ENCODE results near the gene DDX1. TPM values are rescaled to one million over a fixed set of nuclear protein-coding genes. Genes with fewer than 3 reads are reported as not detected.
A peak's percentile ranks its signal among the peaks of the same experiment; 100 is the strongest.

Gene DDX1
- total RNA-seq, 1 experiment from 2014 or later, result 62.6 TPM

DNA sequence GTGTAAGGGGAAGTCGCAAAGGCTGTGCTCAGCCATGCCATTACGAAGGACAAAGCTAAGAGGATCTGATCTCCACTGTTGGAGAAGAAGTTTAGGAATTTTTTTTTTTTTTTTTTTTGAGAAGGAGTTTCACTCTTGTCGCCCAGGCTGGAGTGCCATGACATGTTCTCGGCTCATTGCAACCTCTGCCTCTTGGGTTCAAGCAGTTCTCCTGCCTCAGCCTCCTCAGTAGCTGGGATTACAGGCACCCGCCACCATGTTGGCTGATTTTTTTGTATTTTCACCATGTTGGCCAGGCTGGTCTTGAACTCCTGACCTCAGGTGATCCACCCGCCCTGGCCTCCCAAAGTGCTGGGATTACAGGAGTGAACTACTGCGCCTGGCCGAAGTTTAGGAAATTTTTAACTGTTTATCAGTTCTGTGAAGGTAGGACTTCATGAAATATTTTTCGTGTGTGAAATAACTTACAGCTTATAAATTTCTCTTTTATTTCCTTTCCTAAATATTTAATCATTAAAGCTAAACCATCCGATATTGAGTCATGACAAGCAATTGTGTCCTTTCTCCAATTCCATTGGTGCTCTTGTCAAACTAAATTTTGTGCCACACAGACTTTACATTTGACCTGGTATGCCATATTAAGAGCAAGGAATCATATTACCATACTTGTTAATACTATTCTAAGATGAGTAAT, 22.2 kb downstream of the DDX1 start:
- no peaks in the 10 kb centered on the region for H3K9me3 ChIP-seq (ENCODE audit: low read length)
- TF ChIP-seq, protein P1, sequence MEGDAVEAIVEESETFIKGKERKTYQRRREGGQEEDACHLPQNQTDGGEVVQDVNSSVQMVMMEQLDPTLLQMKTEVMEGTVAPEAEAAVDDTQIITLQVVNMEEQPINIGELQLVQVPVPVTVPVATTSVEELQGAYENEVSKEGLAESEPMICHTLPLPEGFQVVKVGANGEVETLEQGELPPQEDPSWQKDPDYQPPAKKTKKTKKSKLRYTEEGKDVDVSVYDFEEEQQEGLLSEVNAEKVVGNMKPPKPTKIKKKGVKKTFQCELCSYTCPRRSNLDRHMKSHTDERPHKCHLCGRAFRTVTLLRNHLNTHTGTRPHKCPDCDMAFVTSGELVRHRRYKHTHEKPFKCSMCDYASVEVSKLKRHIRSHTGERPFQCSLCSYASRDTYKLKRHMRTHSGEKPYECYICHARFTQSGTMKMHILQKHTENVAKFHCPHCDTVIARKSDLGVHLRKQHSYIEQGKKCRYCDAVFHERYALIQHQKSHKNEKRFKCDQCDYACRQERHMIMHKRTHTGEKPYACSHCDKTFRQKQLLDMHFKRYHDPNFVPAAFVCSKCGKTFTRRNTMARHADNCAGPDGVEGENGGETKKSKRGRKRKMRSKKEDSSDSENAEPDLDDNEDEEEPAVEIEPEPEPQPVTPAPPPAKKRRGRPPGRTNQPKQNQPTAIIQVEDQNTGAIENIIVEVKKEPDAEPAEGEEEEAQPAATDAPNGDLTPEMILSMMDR (conservative IDR thresholded peaks at IDR 0.05; ENCODE audit: low read depth, low read length), result no peak
- H3K4me2 ChIP-seq (ENCODE audit: low read length), result no peak overlapping the region
- no peaks in the 10 kb centered on the region for H3F3A ChIP-seq (ENCODE audit: low read length, unreplicated experiment)
- ChIA-PET POLR2A (ENCODE audit: unreplicated experiment) (no interaction called here), CTCF (no interaction called here)
- H3K36me3 ChIP-seq (ENCODE audit: low read depth, low read length), result peaks cover 46% of the 10 kb centered on the region
- H4K20me1 ChIP-seq (ENCODE audit: low read length), result no peaks in the 10 kb centered on the region; the same call in 1 of the 2 replicates
- no peaks in the 10 kb centered on the region for H3K4me1 ChIP-seq (ENCODE audit: insufficient read depth, low read length)
- no TSS peak for BruUV-seq (replicated peaks)
- DNase-seq (no peak), ATAC-seq (peak; percentile 24; the same call in 1 of the 2 replicates)
- no peak overlapping the region for H3K4me3 ChIP-seq (ENCODE audit: low read length)
- no peak overlapping the region for H3K9ac ChIP-seq (ENCODE audit: low read length)
- no peaks in the 10 kb centered on the region for H3K27me3 ChIP-seq (ENCODE audit: low read length)
- intact Hi-C loops (cut with micrococcal nuclease), result no loop called here
- no peak overlapping the region for H3K27ac ChIP-seq (ENCODE audit: low read length)
- H3K9me2 ChIP-seq (replicated peaks; ENCODE audit: low read length), result no peaks in the 10 kb centered on the region
- no peak overlapping the region for H2AFZ ChIP-seq (ENCODE audit: low read length)
- no peaks in the 10 kb centered on the region for H3K79me2 ChIP-seq (ENCODE audit: low read length)

DNA sequence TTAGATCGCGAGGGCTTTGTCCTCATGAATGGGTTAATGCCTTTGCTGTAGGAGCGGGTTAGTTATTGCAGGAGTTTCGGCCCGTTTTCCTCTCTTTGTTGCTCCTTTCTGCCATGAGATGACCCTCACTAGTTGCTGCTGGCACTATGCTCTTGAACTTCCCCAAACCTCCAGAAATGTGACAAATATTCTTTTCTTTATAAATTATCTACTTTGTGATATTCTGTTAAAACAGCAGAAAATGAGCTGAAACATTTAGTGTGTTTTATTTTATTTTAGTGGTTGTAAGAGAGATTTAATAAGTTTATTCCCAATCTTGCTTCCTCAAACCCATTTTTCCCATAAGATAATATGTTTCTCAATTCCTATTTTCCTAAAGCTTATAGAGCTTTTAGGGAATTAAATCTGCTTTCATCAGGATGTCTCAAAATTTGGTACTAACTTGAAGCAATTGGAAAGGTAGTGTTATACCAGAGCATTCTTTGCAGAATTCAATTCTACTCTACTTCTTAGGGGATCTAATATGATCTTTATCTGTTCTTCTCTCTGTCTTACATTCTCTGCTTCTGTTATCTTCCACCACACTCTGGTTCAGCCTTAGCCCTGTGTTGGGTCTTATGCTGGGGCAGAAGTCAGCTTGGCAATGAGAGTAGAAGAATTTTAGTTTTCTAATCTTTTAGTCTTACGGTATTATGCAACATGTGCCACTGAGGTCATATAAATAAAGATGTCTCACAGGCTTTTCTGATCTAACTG, 23.1 kb downstream of the DDX1 start:
- intact Hi-C loops (cut with micrococcal nuclease), result no loop called here
- CTCF ChIA-PET, result no interaction called here
- no peak overlapping the region for H3K9ac ChIP-seq (ENCODE audit: low read length)
- TSS peak; percentile 5 for BruUV-seq (replicated peaks)
- no peak overlapping the region for H3K4me3 ChIP-seq (ENCODE audit: low read length)
- no peak overlapping the region for H2AFZ ChIP-seq (ENCODE audit: low read length)
- POLR2A ChIA-PET (ENCODE audit: unreplicated experiment), result no interaction called here
- DNase-seq (no peak), ATAC-seq (no peak)
- H3K36me3 ChIP-seq (ENCODE audit: low read depth, low read length), result peaks cover 43% of the 10 kb centered on the region
- H3K4me1 ChIP-seq (ENCODE audit: insufficient read depth, low read length), result no peaks in the 10 kb centered on the region
- no peaks in the 10 kb centered on the region for H3K9me3 ChIP-seq (ENCODE audit: low read length)
- H3K79me2 ChIP-seq (ENCODE audit: low read length), result no peaks in the 10 kb centered on the region
- no peaks in the 10 kb centered on the region for H3K9me2 ChIP-seq (replicated peaks; ENCODE audit: low read length)
- H3K27ac ChIP-seq (ENCODE audit: low read length), result no peak overlapping the region
- H4K20me1 ChIP-seq (ENCODE audit: low read length), result no peaks in the 10 kb centered on the region; the same call in 1 of the 2 replicates
- no peaks in the 10 kb centered on the region for H3F3A ChIP-seq (ENCODE audit: low read length, unreplicated experiment)
- no peak overlapping the region for H3K4me2 ChIP-seq (ENCODE audit: low read length)
- TF ChIP-seq EZH2 (IDR thresholded peaks at IDR 0.05; ENCODE audit: low read length, unreplicated experiment) (no peak), EZH2phosphoT487 (IDR thresholded peaks at IDR 0.05; ENCODE audit: borderline replicate concordance, low read length) (no peak)
- TF ChIP-seq, protein P1 (conservative IDR thresholded peaks at IDR 0.05; ENCODE audit: low read depth, low read length), result no peak
- H3K27me3 ChIP-seq (ENCODE audit: low read length), result no peaks in the 10 kb centered on the region
